Choroid plexus epithelial cell (primary cell): ENCODE results near the gene RASGRP3.

Experiments
- DNase-seq: peaks from one replicate; pipeline ENCODE4 v3.0.0-alpha.2; 2010; ENCODE audit warnings: low read depth
- H3K4me3 ChIP-seq: 2 replicates; pipeline ENCODE4 v1.5.1; 2011; ENCODE audit warnings: low read depth, mild to moderate bottlenecking, control low read depth, low read length, moderate library complexity
- CTCF ChIP-seq: conservative IDR thresholded peaks from 2 replicates; pipeline ENCODE4 v1.5.1; 2011; ENCODE audit warnings: low read depth, mild to moderate bottlenecking, control low read depth, inconsistent platforms, low read length, moderate library complexity

RASGRP3 gene

GRCh38 chr2:33552758-33553461 is 76.5 kb downstream of the RASGRP3 start:
- H3K4me3 ChIP-seq: no peak overlapping the region
- DNase-seq: peak; percentile 81
- no peak for TF ChIP-seq CTCF

- H3K4me3 ChIP-seq: no peak overlapping the region
- no peak for TF ChIP-seq CTCF
Observed at GRCh38 chr2:33555681-33556080, 79.2 kb downstream of the RASGRP3 start.

GRCh38 chr2:33559328-33559727 is 82.9 kb downstream of the RASGRP3 start:
- no peak for TF ChIP-seq CTCF
- DNase-seq: no peak
- H3K4me3 ChIP-seq: no peak overlapping the region

More at GRCh38 chr2:33555681-33556080, 79.2 kb downstream of the RASGRP3 start:
- DNase-seq: no peak

GRCh38 chr2:33560017-33560416 is 83.6 kb downstream of the RASGRP3 start:
- H3K4me3 ChIP-seq: no peak overlapping the region
- no peak for TF ChIP-seq CTCF
- no peak for DNase-seq

- no peak for DNase-seq
- no peak for TF ChIP-seq CTCF
- no peak overlapping the region for H3K4me3 ChIP-seq
Observed at GRCh38 chr2:33561872-33562271, 85.4 kb downstream of the RASGRP3 start.

GRCh38 chr2:33570681-33571080 is 94.2 kb downstream of the RASGRP3 start:
- TF ChIP-seq CTCF: no peak
- DNase-seq: no peak
- H3K4me3 ChIP-seq: no peak overlapping the region

GRCh38 chr2:33573657-33574056 is 97.2 kb downstream of the RASGRP3 start:
- DNase-seq: no peak
- no peak overlapping the region for H3K4me3 ChIP-seq
- TF ChIP-seq CTCF: no peak
